ENCODE data around the gene ABHD15.
A peak's percentile ranks its signal among the peaks of the same experiment; 100 is the strongest.

- TF ChIP-seq POLR2A (IDR thresholded peaks at IDR 0.05) (peak; percentile 87), CTCF (IDR thresholded peaks at IDR 0.05) (no peak)
Measured at GRCh38 chr17:29566473-29567303, at the start of gene ABHD15.

All from right lobe of liver (tissue), 4 donors.